ENCODE results near the gene KIRREL1. TPM values are rescaled to one million over a fixed set of nuclear protein-coding genes. Genes with fewer than 3 reads are reported as not detected.

The KIRREL1 gene
- total and polyA plus RNA-seq, 2 donors (not counting 1 experiment from before 2014, with no cell fraction given), result 55.5 to 123 TPM

- TF ChIP-seq EZH2 (IDR thresholded peaks at IDR 0.05; ENCODE audit: low read length, missing control alignments) (peak; percentile 15), CTCF (conservative IDR thresholded peaks at IDR 0.05 in 1 of 2, IDR thresholded peaks at IDR 0.05 in 1 of 2; ENCODE audit: low read depth in 1 of 2, low read length in 2 of 2) (no peak)
- H2AFZ ChIP-seq (ENCODE audit: low read length), result no peak overlapping the region
- peaks cover 20% of the 10 kb centered on the region for H3K27me3 ChIP-seq (ENCODE audit: control insufficient read depth, insufficient read depth, low read length)
- H3K9me3 ChIP-seq (ENCODE audit: control insufficient read depth, insufficient read depth, low read depth, low read length), result no peaks in the 10 kb centered on the region
- H3K4me2 ChIP-seq (ENCODE audit: extremely low read depth, insufficient read depth, low read length), result no peak overlapping the region
- H3K9ac ChIP-seq (ENCODE audit: insufficient read depth, low read length), result no peak overlapping the region
- no peaks in the 10 kb centered on the region for H3K36me3 ChIP-seq (ENCODE audit: control insufficient read depth, insufficient read depth, low read length)
- no peaks in the 10 kb centered on the region for H3K79me2 ChIP-seq (ENCODE audit: control insufficient read depth, insufficient read depth, low read length)
- H4K20me1 ChIP-seq (ENCODE audit: control insufficient read depth, extremely low read depth, insufficient read depth, low read length), result no peaks in the 10 kb centered on the region
- H3K4me3 ChIP-seq (replicated peaks in 1 of 4; ENCODE audit: control extremely low read depth in 1 of 4, insufficient read depth in 1 of 4, low read depth in 3 of 4, low read length in 4 of 4), result no peak overlapping the region
- H3K4me1 ChIP-seq (ENCODE audit: control insufficient read depth, extremely low read depth, insufficient read depth, low read length), result peaks cover 6% of the 10 kb centered on the region
- no peak overlapping the region for H3K27ac ChIP-seq (ENCODE audit: insufficient read depth, low read length)
- no peak for DNase-seq (ENCODE audit: low read depth in 2 of 2)
These were observed 35.2 kb upstream of the KIRREL1 start for GRCh38 chr1:157958263-157958662.

GRCh38 chr1:157959750-157960149, 33.7 kb upstream of the KIRREL1 start:
- Histone ChIP-seq H4K20me1 (ENCODE audit: control insufficient read depth, extremely low read depth, insufficient read depth, low read length) (no peaks in the 10 kb centered on the region), H3K27me3 (ENCODE audit: control insufficient read depth, insufficient read depth, low read length) (peaks cover 20% of the 10 kb centered on the region), H3K9me3 (ENCODE audit: control insufficient read depth, insufficient read depth, low read depth, low read length) (no peaks in the 10 kb centered on the region), H3K79me2 (ENCODE audit: control insufficient read depth, insufficient read depth, low read length) (no peaks in the 10 kb centered on the region), H2AFZ (ENCODE audit: low read length) (no peak overlapping the region), H3K9ac (ENCODE audit: insufficient read depth, low read length) (no peak overlapping the region), H3K36me3 (ENCODE audit: control insufficient read depth, insufficient read depth, low read length) (no peaks in the 10 kb centered on the region), H3K4me1 (ENCODE audit: control insufficient read depth, extremely low read depth, insufficient read depth, low read length) (peaks cover 6% of the 10 kb centered on the region), H3K27ac (ENCODE audit: insufficient read depth, low read length) (no peak overlapping the region), H3K4me2 (ENCODE audit: extremely low read depth, insufficient read depth, low read length) (no peak overlapping the region), H3K4me3 (replicated peaks in 1 of 4; ENCODE audit: control extremely low read depth in 1 of 4, insufficient read depth in 1 of 4, low read depth in 3 of 4, low read length in 4 of 4) (no peak overlapping the region)
- no peak for DNase-seq (ENCODE audit: low read depth in 2 of 2)
- TF ChIP-seq CTCF (conservative IDR thresholded peaks at IDR 0.05 in 1 of 2, IDR thresholded peaks at IDR 0.05 in 1 of 2; ENCODE audit: low read depth in 1 of 2, low read length in 2 of 2) (no peak), EZH2 (IDR thresholded peaks at IDR 0.05; ENCODE audit: low read length, missing control alignments) (no peak)

GRCh38 chr1:157960773-157961172, 32.7 kb upstream of the KIRREL1 start:
- Histone ChIP-seq H3K27me3 (ENCODE audit: control insufficient read depth, insufficient read depth, low read length) (peaks cover 20% of the 10 kb centered on the region), H3K4me1 (ENCODE audit: control insufficient read depth, extremely low read depth, insufficient read depth, low read length) (peaks cover 6% of the 10 kb centered on the region), H4K20me1 (ENCODE audit: control insufficient read depth, extremely low read depth, insufficient read depth, low read length) (no peaks in the 10 kb centered on the region), H3K27ac (ENCODE audit: insufficient read depth, low read length) (no peak overlapping the region), H2AFZ (ENCODE audit: low read length) (no peak overlapping the region), H3K9me3 (ENCODE audit: control insufficient read depth, insufficient read depth, low read depth, low read length) (no peaks in the 10 kb centered on the region), H3K4me3 (replicated peaks in 1 of 4; ENCODE audit: control extremely low read depth in 1 of 4, insufficient read depth in 1 of 4, low read depth in 3 of 4, low read length in 4 of 4) (no peak overlapping the region), H3K79me2 (ENCODE audit: control insufficient read depth, insufficient read depth, low read length) (no peaks in the 10 kb centered on the region), H3K36me3 (ENCODE audit: control insufficient read depth, insufficient read depth, low read length) (no peaks in the 10 kb centered on the region), H3K9ac (ENCODE audit: insufficient read depth, low read length) (no peak overlapping the region), H3K4me2 (ENCODE audit: extremely low read depth, insufficient read depth, low read length) (no peak overlapping the region)
- no peak for DNase-seq (ENCODE audit: low read depth in 2 of 2)
- TF ChIP-seq CTCF (conservative IDR thresholded peaks at IDR 0.05 in 1 of 2, IDR thresholded peaks at IDR 0.05 in 1 of 2; ENCODE audit: low read depth in 1 of 2, low read length in 2 of 2) (no peak), EZH2 (IDR thresholded peaks at IDR 0.05; ENCODE audit: low read length, missing control alignments) (no peak)

Measured in fibroblast of lung (primary cell).